ENCODE measurements around the gene ENAH.

- TF ChIP-seq CTCF (IDR thresholded peaks at IDR 0.05) = no peak
- no peak for TF ChIP-seq POLR2A (IDR thresholded peaks at IDR 0.05)
Observed at GRCh38 chr1:225700889-225701465, 48.1 kb upstream of the ENAH start.
